ENCODE results near the gene GOLGA6L2.

GRCh38 chr15:23420806-23421575, 26.1 kb downstream of the GOLGA6L2 start:
- no peak for TF ChIP-seq CTCF (IDR thresholded peaks at IDR 0.05; ENCODE audit: low read depth, low read length)
- no peak for TF ChIP-seq EZH2phosphoT487 (IDR thresholded peaks at IDR 0.05; ENCODE audit: low read depth)
